IPS DF 19.7 (cell line): ENCODE results near the gene SDK2.
A peak's percentile ranks its signal among the peaks of the same experiment; 100 is the strongest.

ENCODE experiments used
- DNase-seq: peaks from one replicate; pipeline ENCODE4 v3.0.0-alpha.2; 2013; ENCODE audit warnings: low read depth, low spot score

Gene SDK2

DNA sequence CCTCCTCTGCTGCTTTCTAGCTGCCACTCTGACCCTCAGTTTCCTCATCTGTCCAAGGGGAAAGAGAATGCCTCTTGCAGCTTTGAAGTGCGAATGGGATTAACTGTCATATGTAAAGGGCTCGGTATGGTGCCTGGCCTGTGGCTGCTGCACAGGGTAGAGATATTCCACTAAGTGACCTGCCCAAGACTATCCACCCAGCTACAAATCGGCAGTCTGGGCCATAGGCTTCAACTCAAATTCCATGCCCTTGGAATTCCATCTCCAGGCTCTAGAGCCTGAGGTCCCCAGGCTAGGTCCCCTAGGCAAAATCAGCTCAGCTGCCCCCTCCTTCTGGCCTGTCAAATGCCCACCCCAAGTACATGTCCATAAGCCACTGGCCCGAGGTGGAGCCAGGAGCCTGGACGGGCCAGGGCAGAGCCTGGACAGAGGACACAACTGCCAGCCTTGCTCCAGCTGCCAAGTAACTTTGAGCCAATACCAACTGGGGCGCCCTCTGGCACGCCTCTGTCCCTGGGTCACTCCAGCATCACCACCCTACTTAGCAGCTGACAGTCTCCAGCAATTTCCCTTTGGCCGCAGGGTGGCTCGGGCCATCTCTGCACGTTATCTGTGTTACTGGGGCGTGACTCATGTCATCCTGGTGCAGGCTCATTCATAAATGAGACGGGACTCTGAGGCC, 57.2 kb downstream of the SDK2 start:
- DNase-seq: no peak

DNA sequence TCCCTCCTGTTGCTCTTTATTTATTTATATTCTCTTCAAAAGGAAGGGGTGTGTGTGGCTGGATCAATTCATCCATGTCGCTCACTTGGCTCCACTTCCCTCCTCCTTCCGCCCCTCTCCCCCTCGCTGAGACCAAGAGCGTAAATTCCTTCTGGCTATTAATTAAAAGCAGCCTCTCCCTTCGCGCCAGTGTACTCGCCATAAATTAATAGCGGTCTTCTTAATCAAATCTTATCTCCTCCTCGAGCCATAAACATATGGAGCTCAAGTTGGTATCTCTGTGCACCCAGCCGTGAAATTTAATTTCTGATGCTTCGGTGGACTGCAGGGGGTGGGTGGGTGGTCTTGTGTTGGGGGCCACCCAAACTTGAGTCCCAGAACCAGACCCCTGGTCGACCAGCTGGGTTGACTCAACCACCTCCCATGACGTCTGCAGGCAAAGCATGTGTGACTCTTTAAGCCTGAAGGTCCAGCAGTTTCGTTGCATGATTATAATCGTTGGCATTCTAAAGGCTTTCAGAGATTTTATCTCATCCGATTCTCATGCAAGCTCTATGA, 57.9 kb downstream of the SDK2 start:
- no peak for DNase-seq

DNA sequence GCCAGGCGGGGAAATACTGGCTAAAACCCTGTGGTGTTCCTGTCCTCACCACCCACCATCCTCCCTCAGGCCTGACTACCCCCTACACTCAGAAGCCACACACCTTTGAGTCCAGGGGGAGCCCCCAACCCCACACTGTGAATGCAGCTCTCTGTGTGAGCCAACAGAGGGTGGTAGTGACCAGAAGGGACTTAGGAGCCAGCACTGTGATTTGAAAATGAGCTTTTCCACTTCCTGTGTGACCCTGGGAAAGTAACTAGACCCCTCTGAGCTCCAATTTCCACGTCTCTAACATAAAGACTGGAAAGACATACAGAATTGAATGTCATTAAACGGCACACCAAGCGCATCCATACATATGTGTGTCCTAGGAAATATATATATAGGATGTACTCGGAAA, 58.7 kb downstream of the SDK2 start:
- no peak for DNase-seq

DNA sequence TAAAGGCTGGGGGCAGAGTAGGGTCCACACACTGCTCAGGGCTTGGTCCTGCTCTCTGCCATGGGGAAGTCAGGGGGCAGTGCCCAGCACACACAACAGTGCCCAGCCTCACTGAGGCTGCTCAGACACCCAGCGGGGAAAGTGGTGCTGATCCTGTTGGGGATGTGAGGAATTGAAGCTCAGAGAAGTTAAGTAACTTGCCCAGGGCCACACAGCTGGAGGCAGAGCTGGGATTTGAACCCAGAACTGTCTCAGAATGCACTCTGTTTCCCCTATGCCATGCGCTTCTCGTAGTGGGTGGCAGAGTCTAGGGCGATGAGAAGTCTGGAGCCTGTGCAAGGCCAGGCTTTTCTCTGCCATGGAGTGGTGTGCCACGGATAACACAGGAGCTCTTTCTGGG, 59.3 kb downstream of the SDK2 start:
- no peak for DNase-seq

DNA sequence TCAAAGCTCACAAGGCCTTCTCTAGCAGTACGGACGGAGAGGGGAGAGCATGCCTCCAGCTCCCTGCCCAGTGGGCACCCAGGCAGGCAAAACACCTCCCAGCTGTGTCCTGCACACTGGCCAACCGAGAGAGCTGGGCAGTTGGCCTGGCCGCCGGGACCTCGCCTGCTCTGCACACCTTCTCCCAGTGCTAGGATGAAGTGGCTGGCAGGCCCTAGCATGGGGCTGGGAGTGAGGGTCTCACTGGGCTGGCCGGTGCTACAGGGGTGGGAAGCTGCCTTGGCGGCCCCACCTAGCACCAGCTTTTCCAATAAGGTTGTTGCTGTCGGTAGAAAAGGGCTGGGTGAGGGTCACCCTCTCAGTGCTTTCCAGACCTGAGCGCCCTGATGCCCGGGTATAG, 60.2 kb downstream of the SDK2 start:
- no peak for DNase-seq

DNA sequence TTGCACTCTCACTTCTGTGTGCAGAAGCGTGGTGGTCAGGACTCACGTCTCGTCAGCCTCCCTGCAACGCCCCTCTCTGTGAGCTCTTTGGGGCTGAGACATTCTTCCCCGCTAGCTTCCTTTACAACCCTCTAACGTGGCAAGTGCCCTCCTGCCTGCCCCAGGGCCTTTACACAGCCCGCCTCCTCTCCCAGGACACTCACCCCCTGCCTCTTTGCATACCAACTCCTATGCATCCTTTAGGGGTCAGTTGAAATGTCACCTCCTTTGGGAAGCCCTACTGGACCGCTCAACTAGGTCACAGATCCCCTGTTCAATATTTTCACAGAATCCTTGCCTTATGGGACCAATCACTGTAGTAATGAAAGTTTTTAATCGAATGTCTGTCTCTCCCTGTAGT, 61.4 kb downstream of the SDK2 start:
- no peak for DNase-seq

DNA sequence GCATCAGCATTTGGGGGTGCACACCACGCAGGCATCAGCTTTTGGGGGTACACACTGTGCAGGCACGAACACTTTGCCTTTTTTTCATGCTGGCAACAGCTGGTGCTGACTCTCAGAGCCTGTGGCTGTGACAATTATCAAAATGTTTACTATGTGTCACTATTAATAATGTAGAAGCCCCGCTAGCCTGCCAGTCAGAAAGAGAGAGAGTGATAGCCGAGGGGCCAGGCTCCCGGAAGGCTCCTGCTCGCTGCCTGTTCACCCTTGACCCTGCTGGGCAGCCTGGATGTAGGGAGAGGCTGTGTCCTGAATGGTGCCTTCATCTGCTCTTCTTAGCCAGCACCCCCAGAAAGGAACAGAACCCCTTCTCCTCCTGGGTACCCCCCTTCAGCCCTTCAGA, 61.9 kb downstream of the SDK2 start:
- no peak for DNase-seq

DNA sequence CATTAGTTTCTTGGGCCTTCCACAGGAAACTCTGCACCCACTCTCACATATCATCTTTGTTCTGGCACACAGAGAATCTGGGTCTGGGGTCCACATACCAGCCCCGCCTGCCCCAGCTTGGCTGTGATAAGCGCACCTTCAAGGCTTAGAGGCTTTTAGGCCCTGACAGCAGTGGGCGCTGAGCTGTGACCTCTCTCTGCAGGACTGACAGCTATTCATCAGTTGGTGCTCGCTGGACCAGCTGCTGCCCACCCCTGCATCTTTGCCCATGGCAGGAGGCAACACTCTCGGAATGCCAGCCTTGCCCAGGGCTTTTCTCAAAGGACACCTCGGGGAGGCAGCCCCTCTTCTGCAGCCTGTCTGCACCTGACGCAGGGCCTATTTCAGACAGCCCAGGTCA, 62.9 kb downstream of the SDK2 start:
- DNase-seq: no peak

DNA sequence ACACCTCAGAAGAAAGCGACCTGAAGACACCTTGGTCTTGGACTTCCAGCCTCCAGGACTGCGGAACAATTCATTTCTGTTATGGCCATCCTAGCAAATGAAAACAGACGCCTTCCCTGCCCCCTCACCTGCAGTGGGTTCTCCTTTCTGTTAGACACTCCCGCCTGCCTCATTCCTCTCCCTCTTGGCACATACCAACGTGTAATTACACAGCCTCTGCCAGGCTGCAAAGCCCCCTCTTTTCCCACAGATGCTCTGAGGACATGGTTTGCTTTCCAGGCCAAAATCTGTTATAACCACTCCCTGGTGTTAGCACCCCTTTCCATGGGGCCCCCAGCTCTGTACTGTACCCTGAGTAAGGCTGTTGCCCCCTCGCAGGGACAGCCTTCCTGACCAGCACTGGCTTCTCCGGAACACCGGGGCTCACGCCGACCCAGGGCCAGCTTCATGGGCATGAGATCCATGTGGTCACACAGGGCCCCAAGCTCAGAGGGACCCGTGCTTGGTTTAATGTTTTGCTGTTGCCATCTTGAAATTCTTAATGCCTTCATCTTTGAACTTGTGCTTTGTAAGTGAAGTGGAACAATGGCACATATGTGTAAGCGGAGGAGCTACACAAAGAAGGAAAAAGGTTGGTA, 64.1 kb downstream of the SDK2 start:
- DNase-seq: no peak

DNA sequence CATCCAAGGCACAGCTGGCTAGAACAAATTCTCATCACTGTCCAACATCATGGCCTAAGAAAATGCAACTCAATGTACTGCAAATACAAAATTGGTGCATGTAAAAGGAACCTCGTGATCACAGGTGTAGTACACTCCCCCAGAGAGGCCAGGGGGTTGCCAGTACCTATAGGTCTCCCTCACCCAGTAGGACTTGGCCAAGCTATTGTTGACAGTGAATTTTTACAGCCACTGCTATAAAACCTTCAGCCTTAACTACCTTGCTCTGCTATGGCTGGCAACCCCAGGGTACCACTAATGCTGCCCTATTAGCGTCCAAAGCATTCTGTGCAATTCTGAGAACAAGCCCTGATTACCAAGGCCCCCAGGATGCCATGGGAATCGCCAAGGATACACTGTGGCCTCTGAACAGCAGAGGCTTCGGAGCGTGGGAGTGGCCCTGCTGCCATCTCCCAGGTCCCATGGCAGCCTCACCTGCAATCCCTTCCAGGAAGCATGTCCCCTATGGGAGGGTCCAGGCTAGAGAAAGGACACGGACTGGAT, 67.6 kb downstream of the SDK2 start:
- DNase-seq: no peak

DNA sequence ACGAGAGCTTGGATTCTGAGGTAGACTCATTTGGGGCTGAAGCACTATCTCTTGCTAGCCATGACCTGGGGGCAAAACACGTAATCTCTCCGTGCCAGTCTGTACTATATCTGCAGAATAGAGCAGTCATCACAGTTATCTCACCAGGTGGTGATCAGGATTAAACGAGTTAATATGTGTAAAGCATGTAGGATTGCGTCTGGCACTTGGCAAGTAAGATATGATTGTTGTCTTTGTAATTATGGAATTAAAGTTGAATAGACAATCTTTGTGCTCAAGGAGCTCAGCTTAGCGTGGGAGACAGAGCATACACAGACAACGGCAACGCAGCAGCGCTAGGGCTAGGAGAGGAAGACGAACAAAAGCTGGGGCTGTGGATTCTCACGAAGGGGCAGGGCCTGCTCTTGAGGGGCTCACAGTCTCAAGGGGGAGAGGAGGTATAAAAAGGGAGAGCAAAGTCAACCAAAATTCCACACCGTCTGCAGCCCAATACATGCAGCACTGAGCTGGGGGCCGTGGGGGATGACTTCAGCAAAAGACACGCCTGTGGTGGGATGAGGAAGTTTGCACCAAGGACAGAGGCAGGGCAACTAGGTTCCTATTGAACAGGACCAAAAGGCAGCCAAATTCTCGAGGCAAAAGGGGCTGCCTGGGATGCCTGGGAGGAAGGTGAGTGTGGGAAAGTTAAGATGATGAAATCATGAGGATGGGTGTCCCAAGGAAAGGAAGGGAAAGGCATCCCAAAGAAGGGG, 68.6 kb downstream of the SDK2 start:
- DNase-seq: no peak

DNA sequence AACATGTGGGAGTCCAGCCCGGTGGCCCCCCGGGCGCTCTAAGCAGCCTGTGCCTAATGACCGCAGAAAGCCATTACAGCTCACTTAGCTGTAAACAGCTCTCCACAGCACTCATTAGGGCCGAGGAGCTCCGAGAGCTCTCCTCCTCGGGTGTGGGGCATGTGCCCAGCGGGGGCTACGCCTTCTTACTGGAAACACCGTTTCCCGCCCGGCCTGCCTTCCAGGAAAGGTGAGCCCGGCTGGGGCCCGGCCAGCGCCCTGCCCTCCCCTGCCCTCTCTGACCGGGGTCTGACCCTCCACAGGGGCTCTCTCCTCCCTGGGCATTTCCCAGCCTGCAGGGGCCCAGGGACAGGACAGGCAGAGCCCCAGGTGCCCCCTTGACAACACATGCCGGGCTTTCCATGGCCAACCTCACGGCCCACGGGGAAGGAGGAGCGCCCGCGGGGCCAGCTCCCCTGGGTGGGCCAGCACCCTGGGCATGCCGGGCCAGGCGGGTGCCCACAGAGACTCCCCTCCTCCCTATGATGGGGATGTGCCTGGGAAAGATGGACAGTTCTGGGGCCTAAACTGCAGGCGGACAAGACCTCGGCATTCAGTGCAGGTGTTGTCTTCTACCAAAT, 72.6 kb downstream of the SDK2 start:
- no peak for DNase-seq

DNA sequence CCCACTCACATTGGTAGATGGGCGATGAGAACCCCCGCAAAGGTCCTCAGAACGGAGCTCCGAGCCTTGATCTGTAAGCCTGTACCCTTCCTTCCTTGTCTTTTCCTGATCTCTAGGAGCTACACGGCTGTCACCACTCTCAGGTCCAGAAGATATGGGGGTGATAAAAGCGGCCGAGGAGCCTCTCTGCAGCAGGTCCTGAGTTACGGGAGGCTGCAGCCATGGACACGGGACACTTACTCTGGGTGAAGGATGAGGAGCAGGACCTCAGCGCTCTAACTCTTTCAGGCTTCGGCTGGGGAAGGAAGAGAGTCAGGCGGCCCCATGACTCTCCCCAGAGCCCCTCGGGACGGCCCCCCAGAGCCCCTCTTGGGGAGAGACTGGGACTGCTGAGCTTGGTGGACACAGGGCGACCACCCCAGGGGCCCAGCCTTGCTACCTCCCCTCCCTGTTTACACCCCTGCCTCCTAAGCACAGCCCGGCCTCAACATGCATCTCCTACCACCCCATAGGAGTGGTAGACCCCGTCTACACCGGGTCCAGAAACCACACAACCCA, 74.4 kb downstream of the SDK2 start:
- no peak for DNase-seq

DNA sequence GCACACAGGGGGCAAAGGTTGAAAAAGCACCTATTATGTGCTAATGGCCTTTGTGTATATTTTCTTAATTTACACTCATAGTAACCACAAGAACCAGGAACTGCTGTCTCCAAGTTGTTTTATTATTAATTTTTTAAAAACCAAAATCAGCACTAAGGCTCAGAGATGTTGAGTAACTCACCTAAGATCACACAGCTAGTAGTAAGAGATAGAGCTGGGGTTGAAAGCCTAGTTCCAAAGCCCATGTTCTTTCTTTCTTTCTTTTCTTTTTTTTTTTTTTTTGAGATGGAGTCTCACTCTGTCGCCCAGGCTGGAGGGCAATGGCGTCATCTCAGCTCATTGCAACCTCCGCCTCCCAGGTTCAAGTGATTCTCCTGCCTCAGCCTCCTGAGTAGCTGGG, 75.3 kb downstream of the SDK2 start:
- no peak for DNase-seq

DNA sequence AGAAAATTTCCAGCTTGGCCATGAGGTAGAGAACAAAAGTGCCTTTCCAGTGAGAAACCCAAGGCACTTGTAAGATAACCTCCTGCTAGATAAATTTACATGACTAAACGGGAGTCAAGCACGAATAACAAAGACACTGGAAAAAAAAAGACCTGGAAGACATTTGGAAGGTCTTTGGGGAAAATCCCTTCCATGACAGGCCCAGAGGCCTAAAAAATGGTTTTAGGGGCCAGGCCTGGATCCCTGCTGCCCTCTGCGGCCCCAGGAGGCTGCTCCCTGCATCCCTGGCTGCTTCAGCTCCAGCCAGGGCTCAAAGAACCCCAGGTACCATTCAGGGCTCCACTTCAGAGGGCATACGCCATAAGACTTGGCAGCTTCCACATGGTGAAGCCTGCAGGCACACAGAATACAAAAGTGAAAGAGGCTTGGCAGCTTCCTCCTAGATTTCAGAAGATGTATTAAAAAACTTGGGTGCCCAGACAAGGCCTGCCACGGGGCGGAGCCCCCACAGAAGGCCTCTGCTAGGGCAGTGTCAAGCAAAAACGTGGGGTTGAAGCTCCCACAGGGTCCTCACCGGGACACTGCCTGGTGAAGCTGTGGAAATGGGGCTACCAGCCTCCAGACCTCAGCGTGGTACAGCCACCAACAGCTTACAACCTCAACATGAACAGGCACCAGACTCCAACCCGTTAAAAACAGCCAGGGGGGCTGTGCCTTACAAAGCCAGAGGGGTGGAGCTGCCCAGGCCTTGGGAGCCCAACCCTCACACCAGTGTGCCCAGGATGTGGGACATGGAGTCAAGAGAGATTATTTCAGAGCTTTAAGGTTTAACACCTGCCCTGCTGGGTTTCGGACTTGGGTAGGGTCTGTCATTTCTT, 77.1 kb downstream of the SDK2 start:
- DNase-seq: peak; percentile 86

DNA sequence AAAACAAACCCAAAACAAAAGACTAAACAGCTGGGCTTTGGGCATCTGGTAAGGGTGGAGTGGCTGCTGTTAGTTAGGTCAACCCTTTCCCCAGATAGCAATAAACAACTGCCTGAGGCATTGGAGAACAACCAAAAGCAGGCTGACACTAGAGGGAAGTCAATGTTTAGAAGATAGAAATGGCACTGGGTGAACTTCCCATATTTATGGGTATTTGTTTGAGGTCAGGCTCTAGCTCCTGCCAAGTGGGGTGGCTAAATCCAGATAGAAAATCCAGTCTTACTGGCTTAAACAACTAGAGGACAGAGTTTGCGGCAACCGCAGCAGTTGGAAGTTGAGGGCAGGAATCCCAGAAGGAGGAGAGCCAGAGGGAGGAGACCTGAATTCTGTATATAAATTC, 79.4 kb downstream of the SDK2 start:
- no peak for DNase-seq

DNA sequence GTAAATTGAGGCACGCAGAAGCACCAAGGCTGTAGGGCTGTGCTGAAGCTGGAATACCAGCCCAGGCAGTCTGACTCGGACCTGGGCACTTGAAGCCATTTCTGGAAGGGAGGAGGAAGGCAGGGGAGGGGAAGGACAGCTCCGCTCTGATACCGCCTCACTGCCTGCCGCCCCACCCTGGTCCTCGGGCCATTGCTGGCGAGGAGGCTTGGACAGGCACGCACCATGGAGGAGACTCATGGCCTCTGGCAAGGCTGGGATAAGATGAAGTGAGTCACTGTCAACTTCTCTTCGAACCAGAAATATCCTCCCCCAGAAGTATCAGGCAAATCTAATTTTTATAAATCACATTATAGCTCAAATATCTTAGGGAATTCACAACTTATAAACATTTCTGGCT, 81.3 kb downstream of the SDK2 start:
- no peak for DNase-seq

DNA sequence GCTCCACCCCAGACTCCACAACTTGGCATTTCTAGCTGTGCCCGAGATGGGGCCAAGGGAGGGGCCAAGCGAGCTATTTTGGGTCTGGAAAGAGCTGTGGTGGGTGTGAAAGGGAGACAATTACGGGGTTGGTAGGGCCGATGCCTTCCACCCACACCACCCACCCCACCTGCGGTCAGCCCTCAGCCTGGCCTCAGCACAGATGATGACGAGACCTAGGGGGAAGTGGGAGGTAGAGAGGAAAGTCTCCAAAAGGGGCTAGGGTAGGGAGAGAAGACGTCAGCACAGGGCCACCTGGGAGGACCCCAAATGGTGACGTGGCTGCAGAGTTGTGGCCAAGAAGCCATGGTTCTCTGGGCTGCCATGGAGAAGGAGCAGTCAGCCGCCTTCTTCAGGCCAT, 83.1 kb downstream of the SDK2 start:
- DNase-seq: no peak

DNA sequence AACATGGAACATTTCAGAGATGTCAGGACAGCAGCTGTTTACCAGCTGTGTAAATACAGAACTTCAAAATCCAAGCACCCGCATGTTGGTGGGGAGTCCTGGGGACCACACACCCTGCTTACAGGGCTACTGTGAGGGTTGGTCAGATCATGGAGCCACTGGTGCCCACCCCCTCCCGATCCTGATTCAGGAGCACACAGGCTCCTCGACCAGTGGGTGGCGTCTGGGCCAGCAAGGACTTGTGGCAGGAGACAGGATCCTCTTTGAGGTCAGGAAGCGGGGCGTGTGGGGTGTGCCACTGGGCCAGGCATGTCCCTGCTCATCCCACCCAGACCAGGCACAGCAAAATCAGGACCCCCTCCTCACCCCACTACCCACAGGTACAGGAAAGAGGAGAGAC, 83.6 kb downstream of the SDK2 start:
- no peak for DNase-seq

DNA sequence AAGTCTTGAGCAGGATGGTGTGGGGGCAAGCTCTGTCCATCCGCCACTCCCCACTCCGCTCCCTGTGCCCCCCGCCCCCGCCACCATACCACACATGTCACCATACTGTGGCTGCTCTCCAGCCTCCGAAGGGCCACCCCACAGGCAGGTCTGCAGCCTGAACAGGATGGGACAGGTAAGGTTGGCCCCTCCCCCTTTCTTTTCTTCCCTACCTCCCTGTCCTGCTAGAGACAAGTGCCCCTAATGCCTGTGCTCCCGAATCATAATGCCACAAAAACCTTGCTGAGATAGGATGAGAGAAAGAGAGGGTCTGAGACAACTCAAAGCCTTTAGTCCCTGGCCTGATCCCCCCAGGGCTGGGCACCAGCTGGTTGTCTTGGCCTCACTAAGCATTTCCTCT, 84.7 kb downstream of the SDK2 start:
- no peak for DNase-seq
